ENCODE results near the gene ASTE1.

ASTE1 gene

DNA sequence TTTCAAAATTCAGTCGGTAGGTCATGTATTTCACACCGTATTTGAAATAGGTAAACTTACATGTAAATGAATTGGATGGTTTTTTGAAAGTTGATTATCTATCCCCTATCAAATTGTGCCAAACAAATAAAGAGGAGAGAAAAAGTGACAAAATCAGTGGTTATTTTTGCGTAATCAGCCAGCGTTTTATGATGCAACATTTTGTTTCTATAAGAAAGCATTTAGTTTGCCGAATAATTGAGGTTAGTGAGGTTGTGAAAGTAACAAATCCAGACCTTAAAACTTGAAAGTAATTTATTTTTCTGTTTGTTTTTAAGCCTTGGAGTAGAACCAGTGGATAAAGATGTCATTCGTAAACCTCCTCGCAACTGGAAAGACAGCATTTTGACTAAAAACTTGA is 29.3 kb downstream of the ASTE1 start:
- DNase-seq (ENCODE audit: low read depth), result peak; percentile 45
- TF ChIP-seq, protein P1, sequence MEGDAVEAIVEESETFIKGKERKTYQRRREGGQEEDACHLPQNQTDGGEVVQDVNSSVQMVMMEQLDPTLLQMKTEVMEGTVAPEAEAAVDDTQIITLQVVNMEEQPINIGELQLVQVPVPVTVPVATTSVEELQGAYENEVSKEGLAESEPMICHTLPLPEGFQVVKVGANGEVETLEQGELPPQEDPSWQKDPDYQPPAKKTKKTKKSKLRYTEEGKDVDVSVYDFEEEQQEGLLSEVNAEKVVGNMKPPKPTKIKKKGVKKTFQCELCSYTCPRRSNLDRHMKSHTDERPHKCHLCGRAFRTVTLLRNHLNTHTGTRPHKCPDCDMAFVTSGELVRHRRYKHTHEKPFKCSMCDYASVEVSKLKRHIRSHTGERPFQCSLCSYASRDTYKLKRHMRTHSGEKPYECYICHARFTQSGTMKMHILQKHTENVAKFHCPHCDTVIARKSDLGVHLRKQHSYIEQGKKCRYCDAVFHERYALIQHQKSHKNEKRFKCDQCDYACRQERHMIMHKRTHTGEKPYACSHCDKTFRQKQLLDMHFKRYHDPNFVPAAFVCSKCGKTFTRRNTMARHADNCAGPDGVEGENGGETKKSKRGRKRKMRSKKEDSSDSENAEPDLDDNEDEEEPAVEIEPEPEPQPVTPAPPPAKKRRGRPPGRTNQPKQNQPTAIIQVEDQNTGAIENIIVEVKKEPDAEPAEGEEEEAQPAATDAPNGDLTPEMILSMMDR (conservative IDR thresholded peaks at IDR 0.05; ENCODE audit: control insufficient read depth, insufficient read depth, low read depth, low read length), result no peak
- H3K4me3 ChIP-seq (ENCODE audit: control insufficient read depth, low read depth, low read length), result no peak overlapping the region

DNA sequence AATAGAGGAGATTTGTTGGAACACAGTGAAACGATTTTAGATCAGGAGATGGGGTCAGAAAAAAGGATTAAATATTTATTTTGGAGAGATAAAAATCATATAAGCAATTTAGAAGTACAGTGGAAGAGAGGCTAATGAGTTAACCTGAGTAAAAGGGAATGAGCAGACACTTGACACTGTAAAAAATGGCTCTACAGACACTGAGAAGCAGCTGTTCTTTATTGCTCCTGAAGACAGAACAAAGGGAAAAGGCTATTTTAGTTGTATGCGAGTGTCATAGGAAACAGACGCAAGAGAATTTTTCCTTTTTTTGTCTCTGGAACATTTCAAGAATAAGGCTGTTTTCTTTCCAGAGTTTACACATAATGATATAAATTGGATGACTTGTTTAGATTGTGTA is 34.3 kb downstream of the ASTE1 start:
- TF ChIP-seq, protein P1 (conservative IDR thresholded peaks at IDR 0.05; ENCODE audit: control insufficient read depth, insufficient read depth, low read depth, low read length), result no peak
- no peak for DNase-seq (ENCODE audit: low read depth)
- no peak overlapping the region for H3K4me3 ChIP-seq (ENCODE audit: control insufficient read depth, low read depth, low read length)

DNA sequence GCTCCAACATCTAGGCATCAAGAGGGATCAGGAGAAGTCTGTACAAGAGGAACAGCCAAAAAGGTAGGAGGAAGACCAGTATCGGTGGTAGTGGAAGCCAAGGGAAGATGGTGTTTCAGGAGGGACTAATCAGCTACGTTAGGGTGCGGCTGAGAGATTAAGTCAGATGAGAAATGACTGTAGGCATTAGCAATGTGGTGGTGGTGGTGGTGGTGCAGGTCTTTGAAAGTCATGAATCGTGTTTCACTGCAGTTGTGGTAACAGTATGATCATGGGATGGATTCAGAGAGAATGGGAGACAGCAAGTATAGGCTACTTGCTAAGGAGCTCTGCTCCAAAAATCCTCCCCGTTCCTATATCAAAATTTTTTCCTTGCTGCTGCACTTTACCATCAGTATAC is 35.5 kb downstream of the ASTE1 start:
- TF ChIP-seq, protein P1 (conservative IDR thresholded peaks at IDR 0.05; ENCODE audit: control insufficient read depth, insufficient read depth, low read depth, low read length), result no peak
- H3K4me3 ChIP-seq (ENCODE audit: control insufficient read depth, low read depth, low read length), result no peak overlapping the region
- no peak for DNase-seq (ENCODE audit: low read depth)

DNA sequence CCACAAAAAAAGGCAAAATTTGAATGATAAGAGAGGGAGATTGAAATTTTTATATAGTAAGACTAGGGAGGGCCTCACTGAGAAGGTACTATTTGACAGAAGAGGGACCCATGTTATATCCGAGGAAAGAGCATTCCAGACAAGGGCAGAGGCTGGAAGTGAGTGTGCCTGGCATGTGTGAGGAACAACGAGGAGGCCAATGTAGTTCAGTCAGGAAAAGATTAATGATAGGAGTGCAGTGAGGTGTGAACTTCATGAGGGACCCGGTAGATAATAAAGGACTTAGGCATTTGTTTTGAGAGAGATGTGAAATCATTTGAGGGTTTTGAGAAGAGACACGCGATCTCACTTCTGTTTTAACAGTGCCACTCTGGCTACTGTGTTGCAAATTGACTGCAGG is 36.3 kb downstream of the ASTE1 start:
- DNase-seq (ENCODE audit: low read depth), result no peak
- H3K4me3 ChIP-seq (ENCODE audit: control insufficient read depth, low read depth, low read length), result no peak overlapping the region
- TF ChIP-seq, protein P1 (conservative IDR thresholded peaks at IDR 0.05; ENCODE audit: control insufficient read depth, insufficient read depth, low read depth, low read length), result no peak

DNA sequence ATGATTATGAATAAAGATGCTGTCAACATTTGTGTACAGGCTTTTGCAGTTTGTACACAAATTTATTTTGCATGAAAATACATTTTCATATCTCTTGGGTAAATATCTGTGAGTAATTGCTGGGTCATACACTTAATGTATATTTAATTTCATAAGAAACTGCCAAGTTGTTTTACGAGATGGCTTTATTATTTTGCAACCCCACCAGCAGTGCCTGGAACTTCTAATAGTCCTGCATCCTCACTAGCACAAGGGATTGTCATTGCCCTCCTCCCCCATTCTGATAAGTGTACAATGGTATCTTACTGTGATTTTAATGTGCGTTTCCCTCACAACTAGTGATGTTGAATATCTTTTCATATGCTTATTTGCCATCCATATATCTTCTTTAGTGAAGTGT is 45.2 kb downstream of the ASTE1 start:
- TF ChIP-seq, protein P1 (conservative IDR thresholded peaks at IDR 0.05; ENCODE audit: control insufficient read depth, insufficient read depth, low read depth, low read length), result no peak
- no peak for DNase-seq (ENCODE audit: low read depth)
- H3K4me3 ChIP-seq (ENCODE audit: control insufficient read depth, low read depth, low read length), result no peak overlapping the region

DNA sequence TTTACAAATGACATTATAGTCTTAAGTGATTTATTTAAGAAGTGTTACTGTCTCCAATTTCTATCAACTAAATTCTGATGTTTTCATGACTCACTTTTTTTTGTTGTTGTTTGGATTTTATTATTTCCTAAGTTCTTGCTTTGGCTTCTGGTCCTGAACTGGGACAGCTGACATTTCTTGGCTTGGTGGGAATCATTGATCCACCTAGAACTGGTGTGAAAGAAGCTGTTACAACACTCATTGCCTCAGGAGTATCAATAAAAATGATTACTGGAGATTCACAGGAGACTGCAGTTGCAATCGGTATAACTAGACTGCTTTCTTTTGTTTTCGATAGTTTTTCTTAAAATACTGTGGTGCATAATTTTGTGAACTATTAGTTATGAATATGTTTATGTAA is 47.5 kb downstream of the ASTE1 start:
- no peak overlapping the region for H3K4me3 ChIP-seq (ENCODE audit: control insufficient read depth, low read depth, low read length)
- TF ChIP-seq, protein P1 (conservative IDR thresholded peaks at IDR 0.05; ENCODE audit: control insufficient read depth, insufficient read depth, low read depth, low read length), result no peak
- DNase-seq (ENCODE audit: low read depth), result no peak

DNA sequence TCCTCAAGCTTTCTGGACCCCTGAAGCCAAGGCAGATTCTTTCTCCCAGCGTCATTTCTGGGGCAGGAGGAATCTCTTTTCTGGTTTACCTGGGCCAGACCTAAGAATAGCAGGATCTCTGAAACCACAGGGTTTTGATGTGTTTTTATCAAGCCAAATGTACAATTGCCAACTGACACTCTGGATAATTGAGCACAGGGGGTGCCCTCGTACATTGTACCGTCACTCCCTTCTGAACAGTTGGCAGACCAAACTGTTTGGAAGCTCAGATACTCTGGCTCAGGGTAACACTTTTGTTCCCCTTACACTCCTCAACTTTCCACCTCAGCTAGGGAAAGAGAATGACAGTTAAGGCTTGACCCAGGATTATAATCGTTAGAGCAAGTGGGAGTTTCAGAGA is 49.9 kb downstream of the ASTE1 start:
- no peak overlapping the region for H3K4me3 ChIP-seq (ENCODE audit: control insufficient read depth, low read depth, low read length)
- TF ChIP-seq, protein P1 (conservative IDR thresholded peaks at IDR 0.05; ENCODE audit: control insufficient read depth, insufficient read depth, low read depth, low read length), result no peak
- DNase-seq (ENCODE audit: low read depth), result no peak

Data from fibroblast of mammary gland (primary cell).